IMR-90 (cell line): ENCODE data around the gene ARHGAP28. TPM values are rescaled to one million over a fixed set of nuclear protein-coding genes. Genes with fewer than 3 reads are reported as not detected.

Experiments
- ATAC-seq: fragments of 200-7000 bp; cut with Tn5 transposase; 2 replicates; pipeline ENCODE4 v1.9.1; 2020; ENCODE audit warnings: low read depth, mild to moderate bottlenecking, moderate library complexity
- BruUV-seq: library from RNA; stranded (reverse); fragments of 400-500 nt; replicated peaks from 2 replicates; lab custom pipeline; 2021; lab: Mats Ljungman, UMichigan
- CTCF ChIA-PET: fragments of 300-600 bp; formaldehyde crosslinking; extraction: SDS; loops from one replicate; lab custom pipeline; 2021; ENCODE audit warnings: antibody characterized with exemption; lab: Yijun Ruan, JAX
- POLR2A ChIA-PET: fragments of 300-600 bp; sonication (Branson Sonifier 250); formaldehyde crosslinking; loops from one replicate; lab custom pipeline; 2022; ENCODE audit warnings: antibody characterized with exemption; ENCODE audit not compliant: unreplicated experiment; lab: Charles Lee
- DNase-seq: peaks from one replicate; pipeline ENCODE4 v3.0.0; 2013
- H2AFZ ChIP-seq: replicated peaks from 2 replicates; pipeline ENCODE3; 2013; ENCODE audit warnings: low read length, mild to moderate bottlenecking; ENCODE audit not compliant: poor library complexity
- H2AK5ac ChIP-seq: 2 replicates; pipeline ENCODE4 v1.6.1; 2013; ENCODE audit warnings: low read depth, low read length, inconsistent platforms
- H2AK9ac ChIP-seq: replicated peaks from 2 replicates; pipeline ENCODE3; 2013; ENCODE audit warnings: mild to moderate bottlenecking, low read depth, low read length, moderate library complexity; ENCODE audit not compliant: poor library complexity
- H2BK120ac ChIP-seq: 2 replicates; pipeline ENCODE4 v1.6.1; 2013; ENCODE audit warnings: low read depth, low read length, inconsistent platforms
- H2BK15ac ChIP-seq: 3 replicates; pipeline ENCODE4 v1.6.1; 2013; ENCODE audit warnings: low read depth, low read length, inconsistent platforms
- H2BK20ac ChIP-seq: 2 replicates; pipeline ENCODE4 v1.6.1; 2013; ENCODE audit warnings: low read depth, mild to moderate bottlenecking, inconsistent platforms, low read length, moderate library complexity
- H2BK5ac ChIP-seq: 2 replicates; pipeline ENCODE4 v1.6.1; 2013; ENCODE audit warnings: mild to moderate bottlenecking, low read depth, low read length, inconsistent platforms; ENCODE audit not compliant: poor library complexity, severe bottlenecking
- H3K14ac ChIP-seq: replicated peaks from 2 replicates; pipeline ENCODE4 v1.6.1; 2013; ENCODE audit warnings: low read depth, low read length, inconsistent platforms
- H3K18ac ChIP-seq: 2 replicates; pipeline ENCODE4 v1.6.1; 2013; ENCODE audit warnings: low read depth, low read length, control low read depth
- H3K23ac ChIP-seq: 2 replicates; pipeline ENCODE4 v1.6.1; 2013; ENCODE audit warnings: low read depth, low read length, inconsistent platforms
- H3K27ac ChIP-seq: 2 replicates; pipeline ENCODE4 v1.5.1; 2013; ENCODE audit warnings: mild to moderate bottlenecking, control low read depth, low read length; ENCODE audit not compliant: insufficient read depth
- H3K27me3 ChIP-seq: 2 replicates; pipeline ENCODE4 v1.6.1; 2013; ENCODE audit warnings: low read length; ENCODE audit not compliant: control insufficient read depth, insufficient read depth
- H3K36me3 ChIP-seq: 2 replicates; pipeline ENCODE4 v1.6.1; 2013; ENCODE audit warnings: low read length, mixed read lengths; ENCODE audit not compliant: control insufficient read depth, insufficient read depth
- H3K4ac ChIP-seq: 2 replicates; pipeline ENCODE4 v1.6.1; 2013; ENCODE audit warnings: low read depth, low read length, inconsistent platforms
- H3K4me1 ChIP-seq: 2 replicates; pipeline ENCODE4 v1.6.1; 2013; ENCODE audit warnings: low read length, mixed read lengths; ENCODE audit not compliant: control insufficient read depth, insufficient read depth
- H3K4me2 ChIP-seq: 2 replicates; pipeline ENCODE4 v1.6.1; 2013; ENCODE audit warnings: low read depth, mild to moderate bottlenecking, control low read depth, low read length, moderate library complexity
- H3K4me3 ChIP-seq: 2 replicates; pipeline ENCODE4 v1.5.1; 2013; ENCODE audit warnings: low read depth, mild to moderate bottlenecking, control low read depth, low read length, moderate library complexity; ENCODE audit not compliant: insufficient read depth
- H3K56ac ChIP-seq: 2 replicates; pipeline ENCODE4 v1.6.1; 2013; ENCODE audit warnings: low read length, inconsistent platforms; ENCODE audit not compliant: insufficient read depth; ENCODE audit errors: extremely low read depth
- H3K79me1 ChIP-seq, 2 experiments: 2 replicates each; pipeline ENCODE4 v1.6.1; 2013; ENCODE audit warnings: low read length in 2 of 2, inconsistent platforms in 1 of 2, low read depth in 1 of 2
- H3K9ac ChIP-seq: 2 replicates; pipeline ENCODE4 v1.6.1; 2013; ENCODE audit warnings: low read depth, low read length, control low read depth
- H3K9me1 ChIP-seq: 2 replicates; pipeline ENCODE4 v1.6.1; 2013; ENCODE audit warnings: low read length, inconsistent platforms; ENCODE audit not compliant: insufficient read depth
- H3K9me3 ChIP-seq: 2 replicates; pipeline ENCODE4 v1.6.1; 2013; ENCODE audit warnings: low read length; ENCODE audit not compliant: control insufficient read depth, insufficient read depth
- H4K20me1 ChIP-seq: 2 replicates; pipeline ENCODE4 v1.6.1; 2013; ENCODE audit warnings: low read length, inconsistent platforms; ENCODE audit not compliant: insufficient read depth
- H4K5ac ChIP-seq: 2 replicates; pipeline ENCODE4 v1.6.1; 2013; ENCODE audit warnings: mild to moderate bottlenecking, low read depth, low read length, control low read depth
- H4K8ac ChIP-seq, 2 experiments: 2 replicates each; pipeline ENCODE4 v1.6.1; 2013; ENCODE audit warnings: low read depth in 2 of 2, low read length in 2 of 2, control low read depth in 1 of 2, inconsistent platforms in 1 of 2
- H4K91ac ChIP-seq: 2 replicates; pipeline ENCODE4 v1.6.1; 2013; ENCODE audit warnings: low read depth, low read length, inconsistent platforms; ENCODE audit not compliant: insufficient read depth
- CEBPB ChIP-seq: IDR thresholded peaks from 2 replicates; pipeline ENCODE4 v1.6.1; 2012; ENCODE audit warnings: low read depth, low read length, improper control_type of control experiment
- CHD1 ChIP-seq: IDR thresholded peaks from 2 replicates; pipeline ENCODE4 v1.6.1; 2012; ENCODE audit warnings: low read depth, low read length, improper control_type of control experiment
- FOS ChIP-seq: fragments of 150-350 bp; IDR thresholded peaks from 2 replicates; pipeline ENCODE4 v1.6.1; 2016; ENCODE audit warnings: low read depth, low read length
- MAFK ChIP-seq: IDR thresholded peaks from 2 replicates; pipeline ENCODE4 v1.6.1; 2012; ENCODE audit warnings: low read depth, low read length, improper control_type of control experiment
- MAZ ChIP-seq: IDR thresholded peaks from 2 replicates; pipeline ENCODE4 v1.6.1; 2012; ENCODE audit warnings: low read depth, mild to moderate bottlenecking, low read length, improper control_type of control experiment, moderate library complexity, borderline replicate concordance
- MXI1 ChIP-seq: IDR thresholded peaks from 2 replicates; pipeline ENCODE4 v1.6.1; 2012; ENCODE audit warnings: low read depth, mild to moderate bottlenecking, low read length, moderate library complexity, borderline replicate concordance
- NFE2L2 ChIP-seq: fragments of 150-350 bp; IDR thresholded peaks from 2 replicates; pipeline ENCODE4 v1.6.1; 2016; ENCODE audit warnings: low read depth, mild to moderate bottlenecking, low read length
- POLR2A ChIP-seq: IDR thresholded peaks from 2 replicates; pipeline ENCODE4 v1.6.1; 2012; ENCODE audit warnings: mild to moderate bottlenecking, low read depth, low read length
- RAD21 ChIP-seq: IDR thresholded peaks from 2 replicates; pipeline ENCODE4 v1.6.1; 2012; ENCODE audit warnings: low read length, improper control_type of control experiment
- RCOR1 ChIP-seq: IDR thresholded peaks from 2 replicates; pipeline ENCODE4 v1.6.1; 2012; ENCODE audit warnings: mild to moderate bottlenecking, low read length, improper control_type of control experiment; ENCODE audit not compliant: insufficient replicate concordance
- RFX5 ChIP-seq: IDR thresholded peaks from 2 replicates; pipeline ENCODE4 v1.8.0; 2012; ENCODE audit warnings: low read depth, mild to moderate bottlenecking, low read length, moderate library complexity
- USF2 ChIP-seq: fragments of 150-350 bp; IDR thresholded peaks from 2 replicates; pipeline ENCODE4 v1.6.1; 2017; ENCODE audit warnings: mild to moderate bottlenecking, antibody characterized with exemption, low read length, low read depth
- WGBS, 2 experiments: methylation state at CpG; one replicate each; pipeline versions ENCODE4 v1.1.5 to v1.1.7; 2013; ENCODE audit warnings: missing lambda C conversion rate in 2 of 2; ENCODE audit not compliant: insufficient read length in 1 of 2; ENCODE audit errors: extremely low coverage in 2 of 2; 5-methylcytosine and 5-hydroxymethylcytosine counted together
- dilution Hi-C: fragments of 300-500 bp; cut with HindIII; formaldehyde crosslinking; loops from one replicate; pipeline ENCODE4 v1.14.3; 2018; ENCODE audit warnings: low sequenced_read_pairs; ENCODE audit not compliant: unreplicated experiment
- in situ Hi-C: fragments of 300-500 bp; cut with MboI; formaldehyde crosslinking; loops from 3 replicates; pipeline ENCODE4 v1.14.3; 2019; ENCODE audit warnings: low sequenced_read_pairs, inconsistent platforms, mixed read lengths
- intact Hi-C: fragments of 100-400 bp; cut with micrococcal nuclease; formaldehyde crosslinking; loops from 2 replicates; pipeline ENCODE4 v1.10.0; 2022
- polyA plus RNA-seq, 3 experiments: library from polyadenylated mRNA; depleted of rRNA; stranded (reverse); fragments of >200 nt; gene quantifications; 2 replicates each; pipeline ENCODE4 v1.2.3, GENCODE V29; 2012; ENCODE audit warnings: low replicate concordance in 1 of 3
- total RNA-seq: library from RNA; depleted of rRNA; stranded (reverse); fragments of >200 nt; gene quantifications from 2 replicates; pipeline ENCODE4 v1.2.3, GENCODE V29; 2012
- TF ChIP-seq, protein P1 (sequence below): conservative IDR thresholded peaks from 2 replicates; pipeline ENCODE4 v1.5.1; 2012; ENCODE audit warnings: mild to moderate bottlenecking, low read depth, low read length, improper control_type of control experiment

ARHGAP28 gene
- total and polyA plus RNA-seq, 2 of the 4 experiments (the other 2 are of a cell fraction), result 1.8 to 3.8 TPM

GRCh38 chr18:6778459-6779247 lies 49.1 kb downstream of the ARHGAP28 start (continued):
- no peak for TF ChIP-seq RCOR1

GRCh38 chr18:6781142-6781714 lies 51.7 kb downstream of the ARHGAP28 start:
- Histone ChIP-seq H3K36me3 (peaks cover 2% of the 10 kb centered on the region; the same call in 1 of the 2 replicates), H3K9ac (no peak overlapping the region; the same call in 1 of the 2 replicates), H3K23ac (no peak overlapping the region), H3K14ac (peak overlapping the region; percentile 3; the same call in 1 of the 2 replicates), H3K4me1 (peaks cover 31% of the 10 kb centered on the region), H3K9me1 (peaks cover 16% of the 10 kb centered on the region), H3K4ac (peak overlapping the region; percentile 12), H3K27ac (peak overlapping the region; percentile 56; the same call in 1 of the 2 replicates), H3K4me3 (no peak overlapping the region), H3K79me1 (0 out of 4 replicates have a peak, but pooled peaks cover 0 to 3% of the 10 kb centered on the region in 2 experiments), H3K18ac (peak overlapping the region; percentile 71), H4K20me1 (no peaks in the 10 kb centered on the region), H2BK20ac (peak overlapping the region; percentile 5; the same call in 1 of the 2 replicates), H4K91ac (peak overlapping the region; percentile 8), H2AFZ (peak overlapping the region; percentile 74), H3K56ac (no peak overlapping the region), H2BK15ac (peak overlapping the region; percentile 8; the same call in 2 of the 3 replicates), H4K8ac (peak overlapping the region; percentile 7 to 35; a peak in 2 of 4 replicates), H3K9me3 (no peaks in the 10 kb centered on the region), H2AK5ac (peak overlapping the region; percentile 16; the same call in 1 of the 2 replicates), H2BK5ac (no peak overlapping the region), H3K4me2 (no peak overlapping the region), H2AK9ac (no peak overlapping the region), H2BK120ac (peak overlapping the region; percentile 86), H3K27me3 (no peaks in the 10 kb centered on the region), H4K5ac (peak overlapping the region; percentile 47)
- ChIA-PET POLR2A (no interaction called here), CTCF (no interaction called here)
- dilution Hi-C loops (no loop called here), in situ Hi-C loops (no loop called here), intact Hi-C loops (no loop called here)
- no TSS peak for BruUV-seq
- no peak for DNase-seq
- 0 out of 2 replicates have a peak, but pooled peaks have one; percentile 6 for ATAC-seq
- 33% methylated on average over 2 of the region's 7 CpGs; no CpG with 5 or more reads in 1 of the 2 experiments for WGBS, 2 experiments
- no peak for TF ChIP-seq CHD1
- no peak for TF ChIP-seq RFX5
- no peak for TF ChIP-seq FOS
- TF ChIP-seq, protein P1, sequence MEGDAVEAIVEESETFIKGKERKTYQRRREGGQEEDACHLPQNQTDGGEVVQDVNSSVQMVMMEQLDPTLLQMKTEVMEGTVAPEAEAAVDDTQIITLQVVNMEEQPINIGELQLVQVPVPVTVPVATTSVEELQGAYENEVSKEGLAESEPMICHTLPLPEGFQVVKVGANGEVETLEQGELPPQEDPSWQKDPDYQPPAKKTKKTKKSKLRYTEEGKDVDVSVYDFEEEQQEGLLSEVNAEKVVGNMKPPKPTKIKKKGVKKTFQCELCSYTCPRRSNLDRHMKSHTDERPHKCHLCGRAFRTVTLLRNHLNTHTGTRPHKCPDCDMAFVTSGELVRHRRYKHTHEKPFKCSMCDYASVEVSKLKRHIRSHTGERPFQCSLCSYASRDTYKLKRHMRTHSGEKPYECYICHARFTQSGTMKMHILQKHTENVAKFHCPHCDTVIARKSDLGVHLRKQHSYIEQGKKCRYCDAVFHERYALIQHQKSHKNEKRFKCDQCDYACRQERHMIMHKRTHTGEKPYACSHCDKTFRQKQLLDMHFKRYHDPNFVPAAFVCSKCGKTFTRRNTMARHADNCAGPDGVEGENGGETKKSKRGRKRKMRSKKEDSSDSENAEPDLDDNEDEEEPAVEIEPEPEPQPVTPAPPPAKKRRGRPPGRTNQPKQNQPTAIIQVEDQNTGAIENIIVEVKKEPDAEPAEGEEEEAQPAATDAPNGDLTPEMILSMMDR, result no peak
- no peak for TF ChIP-seq MAFK
- no peak for TF ChIP-seq MAZ
- no peak for TF ChIP-seq NFE2L2
- no peak for TF ChIP-seq MXI1
- TF ChIP-seq CEBPB, result no peak
- no peak for TF ChIP-seq RCOR1
- no peak for TF ChIP-seq USF2
- no peak for TF ChIP-seq RAD21
- TF ChIP-seq POLR2A, result no peak
